HG02610 (cell line): ENCODE measurements around the gene CALML6.
A peak's percentile ranks its signal among the peaks of the same experiment; 100 is the strongest.
"Not testable (repeated sequence)": the region's sequence is repeated elsewhere in the genome, so short reads cannot be mapped to it uniquely, and the experiment has no call there.

Experiments used
- ATAC-seq: cut with Tn5 transposase; IDR thresholded peaks from one replicate; pipeline ENCODE4 v1.9.1; 2021; ENCODE audit warnings: mild to moderate bottlenecking, moderate library complexity; ENCODE audit not compliant: unreplicated experiment

CALML6 gene, protein sequence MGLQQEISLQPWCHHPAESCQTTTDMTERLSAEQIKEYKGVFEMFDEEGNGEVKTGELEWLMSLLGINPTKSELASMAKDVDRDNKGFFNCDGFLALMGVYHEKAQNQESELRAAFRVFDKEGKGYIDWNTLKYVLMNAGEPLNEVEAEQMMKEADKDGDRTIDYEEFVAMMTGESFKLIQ

DNA sequence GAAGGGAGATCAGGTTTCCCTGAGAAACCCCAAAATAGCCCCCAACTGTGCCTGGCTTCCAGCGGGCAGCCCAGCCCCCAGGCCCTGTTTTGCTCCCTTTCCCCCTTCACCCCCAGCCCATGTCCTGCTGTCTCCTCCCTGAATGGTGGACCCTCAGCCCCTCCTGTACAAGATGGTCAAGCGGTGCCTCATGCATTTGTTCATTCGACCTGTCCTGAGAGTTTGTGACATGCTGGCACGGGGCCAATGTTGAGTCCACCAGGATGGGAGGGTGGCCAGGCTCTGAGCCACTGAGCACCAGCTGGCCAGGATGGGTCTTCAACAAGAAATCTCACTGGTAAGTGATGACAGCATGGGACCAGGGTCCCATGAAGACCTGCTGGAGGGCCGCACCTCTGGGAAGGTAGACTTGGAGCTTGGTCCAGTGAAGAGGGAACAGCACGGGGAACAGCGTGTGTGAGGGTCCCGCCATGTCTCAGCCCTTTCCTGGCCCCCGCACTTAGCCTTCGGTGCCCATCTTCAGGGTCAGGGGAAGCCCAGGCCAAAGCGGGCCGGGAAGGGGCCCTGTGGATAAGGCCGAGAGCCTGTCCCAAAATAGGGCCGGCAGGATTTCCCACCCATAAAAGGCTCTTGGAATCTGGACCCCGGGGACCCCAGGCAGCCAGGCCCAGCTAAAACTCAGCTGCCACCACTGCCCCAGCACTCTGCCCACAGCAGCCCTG is at the start of gene CALML6:
Gene CALML6 (plus strand): TSS at position 290 of the 722 bp plus-strand sequence. CDS start 21 bp downstream, at position 311.
- no peak for ATAC-seq

DNA sequence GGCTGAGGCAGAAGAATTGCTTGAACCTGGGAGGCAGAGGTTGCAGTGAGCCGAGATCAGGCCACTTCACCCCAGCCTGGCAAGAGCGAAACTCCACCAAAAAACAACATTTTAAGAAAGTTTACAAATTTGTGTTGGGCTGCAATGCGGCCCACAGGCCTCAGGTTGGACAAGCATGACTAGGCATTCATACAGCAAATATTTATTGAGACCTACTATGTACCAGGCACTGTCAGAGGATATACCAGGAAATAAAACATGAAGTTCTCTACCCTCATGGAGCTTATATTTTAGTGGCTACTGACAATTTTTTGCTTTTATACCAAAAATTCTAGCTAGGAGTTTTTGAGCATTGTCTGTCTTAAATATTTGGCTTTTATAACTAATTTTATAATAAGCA is 47.9 kb upstream of the CALML6 start:
- ATAC-seq: no peak

DNA sequence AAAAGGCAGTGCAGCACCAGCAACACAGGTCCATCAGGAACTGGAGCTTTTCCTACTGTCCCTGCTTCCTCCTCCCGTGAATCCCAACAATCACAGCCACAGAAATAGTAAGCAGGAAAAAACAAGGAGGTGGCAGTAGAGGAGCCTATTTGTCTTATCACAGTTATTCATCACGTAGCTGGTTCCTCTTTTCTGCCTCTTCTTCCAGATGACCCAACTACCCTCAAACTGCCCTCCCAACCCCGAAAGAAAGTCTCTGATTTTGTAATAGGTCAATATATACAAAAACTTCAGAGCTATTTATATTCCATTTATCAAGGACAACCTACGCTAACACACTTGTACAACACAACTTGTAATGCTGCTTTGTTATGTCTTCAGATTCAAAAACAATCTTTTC is 45.6 kb upstream of the CALML6 start:
- no peak for ATAC-seq

DNA sequence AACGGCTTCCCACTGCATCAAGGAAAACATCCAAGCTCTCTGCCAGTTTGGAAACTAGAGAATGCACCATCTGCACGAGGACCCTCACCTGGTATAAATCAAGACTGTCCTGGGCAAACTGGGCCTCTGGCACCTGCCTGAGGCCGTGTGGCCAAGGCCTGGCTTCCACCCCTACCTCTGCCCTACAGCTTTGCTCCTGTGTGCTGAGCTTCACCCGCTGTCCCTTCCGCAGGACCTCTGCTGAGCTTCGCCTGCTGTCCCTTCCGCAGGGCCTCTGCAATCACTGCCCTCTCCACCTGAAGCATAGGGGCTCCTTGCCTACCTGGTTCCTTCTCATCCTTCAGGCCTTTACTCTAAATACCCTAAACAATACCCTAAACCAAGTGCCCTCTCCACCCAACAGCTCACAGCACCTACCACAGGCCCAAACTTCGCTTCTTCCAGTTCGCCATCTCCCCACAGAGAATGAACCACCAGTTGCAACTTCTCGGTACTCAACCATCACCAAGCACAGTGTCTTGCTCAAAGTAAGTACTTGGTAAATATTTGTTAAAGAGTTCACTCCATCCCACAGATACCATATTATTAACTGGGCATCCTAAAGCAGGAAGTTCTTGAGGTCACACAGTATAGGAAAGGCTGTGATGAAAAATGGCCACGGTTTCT is 42.6 kb upstream of the CALML6 start:
- no peak for ATAC-seq

DNA sequence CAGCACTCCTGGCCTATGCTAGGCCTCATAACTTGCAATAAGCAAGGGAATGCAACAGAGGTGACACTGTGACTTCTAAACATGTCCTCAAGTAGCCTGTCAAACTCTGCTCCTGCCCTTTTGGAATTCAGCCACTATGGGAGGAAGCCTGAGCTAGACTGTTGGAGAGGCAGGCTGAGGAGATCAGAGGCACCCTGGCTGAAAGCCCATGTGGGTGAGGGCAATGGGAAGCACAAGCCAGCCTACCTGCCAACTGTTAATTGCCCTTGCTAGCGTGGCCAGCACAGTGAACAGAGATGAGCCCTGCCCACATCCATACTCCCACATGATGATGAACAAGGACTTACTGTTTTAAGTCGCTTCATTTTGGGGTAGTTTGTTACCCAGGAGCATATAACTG is 41.9 kb upstream of the CALML6 start:
- ATAC-seq: no peak

DNA sequence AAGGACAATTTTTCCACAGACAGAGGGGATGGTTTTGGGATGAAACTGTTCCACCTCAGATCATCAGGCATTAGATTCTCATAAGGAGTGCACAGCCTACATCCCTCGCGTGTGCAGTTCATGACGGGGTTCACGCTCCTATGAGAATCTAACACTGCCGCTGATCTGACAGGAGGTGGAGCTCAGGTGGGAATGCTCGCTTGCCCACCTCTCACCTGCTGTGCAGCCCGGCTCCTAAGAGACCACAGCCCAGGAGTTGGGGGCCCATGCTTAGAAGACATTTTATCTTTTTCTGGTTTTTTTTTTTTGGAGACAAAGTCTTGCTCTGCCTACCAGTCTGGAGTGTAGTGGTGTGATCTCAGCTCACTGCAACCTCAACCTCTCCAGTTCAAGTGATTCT is 40.2 kb upstream of the CALML6 start:
- no peak for ATAC-seq

DNA sequence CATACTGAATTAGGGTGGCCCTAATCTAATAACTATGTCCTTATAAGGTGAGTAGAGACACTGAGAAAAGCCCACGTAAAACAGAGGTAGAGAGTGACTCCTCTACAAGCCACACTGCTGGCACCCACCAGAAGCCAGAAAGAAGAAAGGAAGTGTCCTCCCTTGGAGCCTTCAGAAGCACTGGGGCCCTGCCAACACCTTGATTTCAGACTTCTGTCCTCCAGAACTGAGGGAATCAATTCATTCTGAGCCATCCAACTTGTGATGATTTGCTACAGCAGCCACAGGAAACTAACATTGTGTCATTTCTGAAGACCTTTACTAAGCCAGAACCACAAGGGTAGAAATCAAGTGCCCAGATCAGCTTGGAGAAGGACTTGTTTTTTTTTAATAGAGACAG is 39.1 kb upstream of the CALML6 start:
- ATAC-seq: no peak

DNA sequence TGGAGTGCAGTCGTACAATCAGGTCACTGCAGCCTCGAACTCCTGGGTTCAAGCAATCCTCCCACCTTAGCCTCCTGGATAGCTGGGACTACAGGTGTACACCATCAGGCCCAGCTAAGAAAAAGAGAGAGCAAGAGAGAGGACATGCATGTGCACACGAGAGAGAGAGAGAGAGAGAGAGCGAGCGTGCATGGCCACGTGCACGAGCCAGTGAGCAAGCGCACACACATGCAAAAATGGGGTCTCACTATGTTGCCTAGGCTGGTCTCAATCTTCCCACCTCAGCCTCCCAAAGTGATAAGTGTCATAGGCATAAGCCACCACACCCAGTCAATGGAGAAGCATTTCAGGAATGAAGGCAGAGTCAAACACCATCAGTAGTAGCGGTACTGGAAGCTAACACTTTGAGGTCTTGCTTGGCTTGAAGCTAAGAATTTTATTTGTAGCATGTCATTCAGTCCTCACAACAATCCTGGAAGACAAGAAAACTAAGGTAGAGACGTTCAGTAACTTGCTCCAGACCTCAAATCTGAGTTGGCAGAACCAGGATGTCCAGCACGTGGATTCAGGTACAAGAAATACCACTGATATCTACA is 38.6 kb upstream of the CALML6 start:
- no peak for ATAC-seq

DNA sequence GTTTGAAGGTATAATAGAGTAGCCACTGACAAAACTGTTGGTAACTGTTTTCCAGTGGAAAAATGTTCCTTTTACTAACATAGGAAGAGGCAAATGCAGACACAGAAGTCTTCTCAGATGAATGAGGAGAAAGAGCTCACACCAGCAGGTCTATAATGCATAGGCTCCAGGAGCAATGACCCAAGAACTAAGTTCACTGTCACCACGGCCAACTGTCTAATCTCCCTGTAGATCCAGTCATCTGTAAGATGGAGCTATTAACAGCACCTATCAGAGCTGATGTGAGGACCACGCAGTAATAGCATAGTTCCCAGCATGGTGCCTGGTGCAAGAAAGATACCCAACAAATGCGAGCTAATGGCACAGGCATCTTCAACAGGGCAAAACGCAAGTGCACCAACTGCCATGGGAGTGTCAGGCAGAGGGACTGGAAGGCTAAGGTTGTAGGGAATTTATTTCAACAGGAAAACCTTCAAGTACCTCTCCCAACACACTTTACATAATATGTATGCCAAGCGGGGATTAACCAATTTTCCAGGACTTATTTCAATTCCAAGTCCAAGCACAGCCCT is 37.1 kb upstream of the CALML6 start:
- no peak for ATAC-seq

DNA sequence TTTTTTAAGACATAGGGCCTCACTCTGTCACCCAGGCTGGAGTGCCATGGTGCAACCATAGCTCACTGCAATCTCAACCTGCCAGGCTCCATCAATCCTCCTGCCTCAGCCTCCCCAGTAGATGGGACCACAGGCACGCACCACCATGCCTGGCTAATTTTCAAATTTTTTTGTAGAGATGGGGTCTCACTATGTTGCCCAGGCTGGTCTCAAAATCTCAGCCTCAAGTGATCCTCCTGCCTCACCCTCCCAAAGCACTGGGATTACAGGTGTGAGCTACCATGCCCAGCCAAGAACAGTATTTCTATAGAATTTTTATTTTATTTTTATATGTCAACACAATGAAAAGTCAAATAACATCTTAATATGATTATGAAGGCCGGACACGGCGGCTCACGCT is 35.1 kb upstream of the CALML6 start:
- ATAC-seq: no peak

DNA sequence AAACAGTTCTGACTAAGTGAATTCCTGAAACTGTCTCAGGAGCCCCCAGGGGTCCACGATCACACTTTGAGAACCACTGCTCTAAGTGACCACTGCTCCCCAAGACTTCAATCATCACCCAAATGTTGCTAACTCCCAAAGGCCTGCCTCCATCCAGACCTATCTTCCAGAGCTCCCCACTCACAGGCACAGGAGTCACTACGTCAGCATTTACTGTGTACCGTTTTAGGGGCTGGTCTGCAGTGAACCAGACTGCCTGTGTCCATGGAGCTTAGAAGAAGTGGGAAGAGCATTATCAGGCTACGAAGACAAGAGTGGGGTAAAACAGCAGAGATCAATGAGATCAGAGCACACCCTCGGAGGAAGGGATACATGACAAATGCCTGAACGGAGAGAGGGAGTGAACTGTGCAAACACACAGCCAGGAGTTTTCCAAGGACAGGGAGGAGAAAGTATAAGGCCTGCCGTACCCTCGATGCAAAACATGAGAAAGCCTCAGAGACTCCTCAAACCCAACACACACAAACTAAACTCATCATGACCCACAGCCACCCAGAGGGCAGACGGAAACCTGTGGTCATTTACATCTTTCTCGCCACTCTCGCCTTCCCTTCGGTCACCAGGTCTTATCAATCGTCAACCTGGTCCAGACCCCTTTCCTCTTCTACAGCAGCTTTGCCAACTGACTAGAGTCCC is 34.3 kb upstream of the CALML6 start:
- no peak for ATAC-seq

DNA sequence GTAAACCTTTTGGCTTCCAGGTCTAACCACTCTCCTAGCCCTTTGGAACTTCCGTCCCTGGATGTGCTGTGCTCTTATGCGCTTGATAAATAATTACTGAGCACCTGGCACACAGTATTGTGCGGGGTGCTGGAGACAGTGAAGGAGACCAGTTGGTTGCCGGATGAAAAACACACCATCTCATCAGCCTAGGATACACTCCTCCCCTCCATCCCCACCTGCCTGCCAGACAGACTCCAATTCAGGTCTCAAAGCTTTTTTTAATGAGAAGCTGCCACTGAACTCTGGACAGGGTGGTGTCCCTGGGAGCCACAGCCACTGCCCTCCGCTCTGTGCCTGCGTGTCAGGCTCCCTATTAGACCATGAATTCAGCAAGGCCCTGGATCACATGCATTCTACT is 33.3 kb upstream of the CALML6 start:
- ATAC-seq: no peak

DNA sequence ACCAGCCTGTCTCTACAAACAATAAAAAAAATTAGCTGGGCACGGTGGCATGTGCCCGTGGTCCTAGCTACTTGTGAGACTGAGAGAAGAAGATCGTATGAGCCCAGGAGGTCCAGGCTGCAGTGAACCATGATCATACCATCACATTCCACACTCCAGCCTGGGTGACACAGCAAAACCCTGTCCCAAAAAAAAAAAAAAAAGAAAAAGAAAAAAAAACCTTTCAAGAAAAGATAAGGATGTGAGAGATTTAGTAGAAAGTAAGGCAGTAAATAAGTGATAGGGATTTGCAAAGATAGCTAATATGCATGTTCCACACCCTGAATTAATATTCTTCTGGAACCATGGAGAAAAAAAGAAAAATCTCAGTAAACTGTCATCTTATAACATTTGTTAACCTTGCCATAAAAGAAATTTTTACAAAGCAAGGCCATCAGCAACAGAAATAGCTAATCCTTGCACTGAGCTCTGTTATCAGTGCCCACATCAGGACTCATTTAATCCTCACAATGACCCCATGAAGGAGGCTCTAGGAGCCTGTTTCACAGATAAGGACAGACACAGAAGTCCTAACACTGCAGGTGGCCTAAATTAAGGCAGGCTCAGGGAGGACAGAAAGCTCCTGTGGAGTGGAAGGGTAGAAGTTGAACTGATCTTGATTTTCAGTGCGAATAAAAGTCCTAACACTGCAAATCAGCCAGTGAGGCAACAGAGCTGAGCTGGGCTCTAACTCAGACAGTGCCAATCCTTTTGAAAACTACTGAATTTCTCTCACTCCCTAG is 31.8 kb upstream of the CALML6 start:
- no peak for ATAC-seq

DNA sequence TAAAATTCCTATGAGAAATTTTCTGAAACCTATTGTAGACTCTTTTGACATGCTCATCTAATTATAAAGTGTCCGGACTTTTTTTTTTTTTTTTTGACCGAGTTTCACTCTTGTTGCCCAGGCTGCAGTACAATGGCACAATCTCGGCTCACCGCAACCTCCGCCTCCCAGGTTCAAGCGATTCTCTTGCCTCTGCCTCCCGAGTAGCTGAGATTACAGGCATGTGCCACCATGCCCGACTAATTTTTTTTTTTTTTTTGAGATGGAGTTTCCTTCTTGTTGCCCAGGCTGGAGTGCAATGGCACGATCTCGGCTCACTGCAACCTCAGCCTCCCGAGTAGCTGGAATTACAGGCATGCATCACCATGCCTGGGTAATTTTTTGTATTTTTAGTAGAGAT is 31.2 kb upstream of the CALML6 start:
- not testable (repeated sequence) for ATAC-seq

DNA sequence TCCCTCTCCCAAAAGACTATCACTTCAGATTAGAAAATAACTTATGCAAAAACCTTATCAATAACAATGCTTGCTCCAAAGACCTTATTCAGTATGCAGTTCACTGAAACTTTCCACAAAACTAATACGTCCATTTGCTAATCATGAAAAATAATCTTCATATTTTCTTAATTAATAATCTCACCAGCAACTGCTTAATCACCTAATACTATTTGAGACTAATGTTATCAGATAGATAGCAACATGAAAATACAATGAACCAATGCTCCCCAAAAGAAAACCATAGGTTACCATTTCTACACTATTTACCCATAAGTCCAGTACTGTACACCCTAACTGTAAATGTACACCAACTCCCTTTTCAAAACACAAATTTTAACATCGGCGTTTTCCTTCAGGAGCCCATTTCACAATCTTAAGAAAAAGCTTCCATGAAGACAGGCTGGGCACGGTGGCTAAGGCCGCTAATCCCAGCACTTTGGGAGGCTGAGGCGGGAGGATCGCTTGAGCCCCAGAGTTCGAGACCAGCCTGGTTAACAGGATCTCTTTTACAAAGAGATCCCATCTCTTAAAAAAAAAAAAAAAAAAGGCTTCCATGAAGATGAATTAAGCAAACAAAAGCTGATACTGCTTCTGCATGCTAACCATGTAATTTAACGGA is 25.8 kb upstream of the CALML6 start:
- ATAC-seq: no peak

DNA sequence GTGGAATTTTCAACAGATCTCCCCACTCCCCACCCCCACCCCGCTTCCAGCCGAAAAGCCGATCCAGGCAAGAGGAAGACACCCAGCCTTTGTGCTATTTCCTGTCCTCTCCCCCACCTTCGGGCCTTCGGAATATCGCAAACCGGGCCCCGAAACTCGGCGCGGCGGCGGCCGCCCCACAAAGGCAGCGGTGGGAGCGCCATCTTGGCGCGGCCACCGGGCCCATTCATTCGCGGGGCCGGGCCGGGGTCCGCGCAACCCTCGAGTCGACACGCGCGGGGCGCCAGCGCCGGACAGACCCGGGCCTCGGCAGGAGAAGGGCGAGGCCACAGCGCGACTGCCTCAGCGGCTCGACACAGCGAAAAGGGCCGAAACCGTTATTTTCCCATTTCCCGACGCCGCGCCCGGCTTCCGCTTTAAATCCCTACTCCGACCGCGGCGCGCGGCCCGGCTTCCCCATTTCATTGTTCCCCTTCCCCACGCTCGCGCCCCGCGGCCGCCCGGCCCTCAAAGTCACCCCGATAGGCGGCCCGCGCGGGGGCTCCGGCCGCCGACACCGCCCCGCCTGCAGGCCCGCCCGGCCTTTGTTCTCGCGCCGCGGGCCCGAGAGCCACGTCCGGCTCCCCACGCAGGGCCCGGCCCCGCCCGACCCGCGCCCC is 25.1 kb upstream of the CALML6 start:
- ATAC-seq: peak; percentile 25

DNA sequence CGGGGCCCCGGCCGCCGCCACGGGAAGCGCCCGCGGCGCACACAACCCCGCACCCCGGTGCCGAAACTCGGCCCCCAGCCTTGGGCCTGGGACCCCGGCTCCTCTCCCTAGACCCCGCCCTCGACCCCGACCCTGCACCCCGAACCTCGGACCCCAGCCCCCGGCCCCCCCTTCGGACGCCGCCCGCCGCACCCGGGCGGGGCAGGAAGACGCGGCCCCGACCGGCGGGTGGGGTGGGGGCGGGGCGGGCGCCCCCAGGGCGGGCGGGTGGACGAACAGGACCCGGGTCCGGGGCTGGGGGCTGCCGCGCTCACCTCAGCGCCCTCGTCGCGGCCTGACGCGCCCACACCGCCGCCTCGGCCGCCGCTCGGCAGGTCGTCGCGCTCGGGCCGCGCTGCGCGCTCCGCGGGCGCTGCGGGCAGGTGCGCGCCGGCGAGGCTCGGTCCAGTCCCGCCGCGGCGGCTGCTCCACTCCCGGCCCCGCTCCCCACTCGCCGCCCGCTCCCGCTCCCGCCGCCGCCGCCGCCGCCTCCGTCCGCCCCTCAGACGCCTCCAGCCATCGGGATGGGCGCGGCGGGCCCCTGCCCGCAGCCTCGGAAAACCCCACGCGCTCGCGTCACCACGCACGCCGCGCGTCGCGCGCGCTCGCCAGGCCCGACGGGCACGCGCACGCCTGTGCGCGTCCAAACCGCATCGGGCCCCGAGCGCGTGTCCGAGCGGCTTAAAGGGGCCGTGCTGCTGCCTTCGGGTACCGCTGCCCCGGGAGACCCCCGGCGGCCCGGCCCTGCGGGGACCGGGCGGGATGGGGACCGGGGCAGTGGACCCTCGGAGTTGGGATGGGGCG is 24.3 kb upstream of the CALML6 start, which contains the start of gene GNB1:
Gene GNB1 (minus strand): TSS at position 582 of the 843 bp plus-strand sequence. CDS start 65,634 bp downstream, outside the sequence.
- ATAC-seq: peak; percentile 51
